Urothelium cell line (cell line): ENCODE data around the gene MEIOB.
A peak's percentile ranks its signal among the peaks of the same experiment; 100 is the strongest.
"Not testable (repeated sequence)": the region's sequence is repeated elsewhere in the genome, so short reads cannot be mapped to it uniquely, and the experiment has no call there.

ENCODE experiments used
- DNase-seq: peaks from one replicate; pipeline ENCODE4 v3.0.0; 2011; ENCODE audit warnings: low spot score, mixed read lengths
- FAIRE-seq: peaks from 2 replicates; lab custom pipeline; 2011; peaks lifted over from hg19 to GRCh38; lab: Jason Lieb, UNC

Gene MEIOB

GRCh38 chr16:1816396-1817275, 55.3 kb downstream of the MEIOB start:
- FAIRE-seq (no peak), DNase-seq (no peak)

GRCh38 chr16:1815461-1815860, 56.5 kb downstream of the MEIOB start:
- DNase-seq (no peak), FAIRE-seq (no peak)

GRCh38 chr16:1812732-1813163, 59.2 kb downstream of the MEIOB start:
- DNase-seq (peak; percentile 66), FAIRE-seq (no peak)

GRCh38 chr16:1810536-1810935, 61.4 kb downstream of the MEIOB start:
- DNase-seq = no peak
- no peak for FAIRE-seq

- no peak for DNase-seq
- FAIRE-seq = no peak
Measured at GRCh38 chr16:1810106-1810505, 61.9 kb downstream of the MEIOB start.

GRCh38 chr16:1809281-1809801, 62.6 kb downstream of the MEIOB start:
- DNase-seq (no peak), FAIRE-seq (no peak)

GRCh38 chr16:1808691-1809090, 63.3 kb downstream of the MEIOB start:
- DNase-seq (no peak), FAIRE-seq (no peak)

GRCh38 chr16:1807626-1808025, 64.3 kb downstream of the MEIOB start:
- no peak for FAIRE-seq
- no peak for DNase-seq

GRCh38 chr16:1800701-1801100, 71.3 kb downstream of the MEIOB start:
- DNase-seq (no peak), FAIRE-seq (no peak)

GRCh38 chr16:1799263-1799662, 72.7 kb downstream of the MEIOB start:
- not testable (repeated sequence) for DNase-seq, FAIRE-seq

GRCh38 chr16:1794908-1795666, 76.9 kb downstream of the MEIOB start:
- FAIRE-seq = no peak
- no peak for DNase-seq

- DNase-seq (no peak), FAIRE-seq (no peak)
Measured at GRCh38 chr16:1794221-1794871, 77.6 kb downstream of the MEIOB start.

- FAIRE-seq = no peak
Measured at GRCh38 chr16:1793578-1794220, 78.3 kb downstream of the MEIOB start, which contains the start of gene IGFALS. IGFALS (minus strand) TSS chr16:1793705; CDS start chr16:1793652, 53 bp downstream.

GRCh38 chr16:1792836-1793577, 79.0 kb downstream of the MEIOB start:
- DNase-seq (no peak), FAIRE-seq (no peak)

More at GRCh38 chr16:1793578-1794220, 78.3 kb downstream of the MEIOB start, which contains the start of gene IGFALS:
- no peak for DNase-seq

GRCh38 chr16:1791943-1792812, 79.8 kb downstream of the MEIOB start:
- DNase-seq = no peak
- FAIRE-seq = no peak

- DNase-seq = no peak
- no peak for FAIRE-seq
Measured at GRCh38 chr16:1791256-1791942, 80.6 kb downstream of the MEIOB start.

- no peak for DNase-seq
- FAIRE-seq = no peak
Measured at GRCh38 chr16:1790611-1791255, 81.2 kb downstream of the MEIOB start.

- DNase-seq (no peak), FAIRE-seq (no peak)
Measured at GRCh38 chr16:1790261-1790610, 81.7 kb downstream of the MEIOB start.
